ENCODE measurements around the gene ACTA2.

The ACTA2 gene

DNA sequence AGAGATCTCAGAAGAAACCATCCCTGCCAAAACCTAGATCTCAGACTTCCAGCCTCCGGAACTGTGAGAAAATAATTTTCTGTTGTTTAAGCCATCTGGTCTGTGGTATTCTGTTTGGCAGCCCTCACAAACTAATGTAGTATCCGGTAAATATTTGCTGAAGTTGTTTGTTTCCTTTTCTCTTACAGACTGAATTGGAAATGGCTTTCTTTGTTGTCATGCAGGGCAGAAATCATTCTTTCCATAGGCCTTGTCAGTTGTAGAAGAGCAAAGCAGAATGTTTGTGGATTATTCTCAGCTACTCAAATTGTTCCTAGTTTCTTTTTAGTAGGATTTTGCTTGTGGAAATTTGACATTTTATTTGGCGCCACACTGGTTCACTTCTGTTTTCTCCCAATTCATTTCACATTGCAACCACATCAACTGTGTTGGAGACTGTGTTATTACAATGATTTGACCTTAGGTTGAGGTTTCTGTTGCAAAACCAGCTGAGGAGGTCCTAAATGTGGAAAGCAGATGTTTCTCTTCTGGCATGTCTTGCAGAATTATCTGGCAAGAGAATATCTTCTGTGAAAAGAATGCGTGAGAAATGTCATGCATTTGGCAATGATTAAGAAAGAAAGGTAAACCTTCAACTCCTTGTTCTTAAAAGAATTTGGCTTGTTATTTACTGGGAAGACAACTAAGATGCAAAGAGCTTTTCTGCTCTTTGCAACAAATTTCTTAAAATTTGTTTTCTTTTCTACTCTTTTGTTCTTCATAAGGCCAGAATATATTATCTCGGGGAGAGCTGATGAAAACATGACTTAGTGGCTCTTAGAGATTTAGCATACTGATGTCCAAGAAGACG lies 25.8 kb downstream of the ACTA2 start:
- DNase-seq (ENCODE audit: extremely low read depth, low read depth) = peak; percentile 93
- no peak overlapping the region for H3K4me3 ChIP-seq (replicated peaks; ENCODE audit: low read depth, low read length)
- TF ChIP-seq, protein P1, sequence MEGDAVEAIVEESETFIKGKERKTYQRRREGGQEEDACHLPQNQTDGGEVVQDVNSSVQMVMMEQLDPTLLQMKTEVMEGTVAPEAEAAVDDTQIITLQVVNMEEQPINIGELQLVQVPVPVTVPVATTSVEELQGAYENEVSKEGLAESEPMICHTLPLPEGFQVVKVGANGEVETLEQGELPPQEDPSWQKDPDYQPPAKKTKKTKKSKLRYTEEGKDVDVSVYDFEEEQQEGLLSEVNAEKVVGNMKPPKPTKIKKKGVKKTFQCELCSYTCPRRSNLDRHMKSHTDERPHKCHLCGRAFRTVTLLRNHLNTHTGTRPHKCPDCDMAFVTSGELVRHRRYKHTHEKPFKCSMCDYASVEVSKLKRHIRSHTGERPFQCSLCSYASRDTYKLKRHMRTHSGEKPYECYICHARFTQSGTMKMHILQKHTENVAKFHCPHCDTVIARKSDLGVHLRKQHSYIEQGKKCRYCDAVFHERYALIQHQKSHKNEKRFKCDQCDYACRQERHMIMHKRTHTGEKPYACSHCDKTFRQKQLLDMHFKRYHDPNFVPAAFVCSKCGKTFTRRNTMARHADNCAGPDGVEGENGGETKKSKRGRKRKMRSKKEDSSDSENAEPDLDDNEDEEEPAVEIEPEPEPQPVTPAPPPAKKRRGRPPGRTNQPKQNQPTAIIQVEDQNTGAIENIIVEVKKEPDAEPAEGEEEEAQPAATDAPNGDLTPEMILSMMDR (IDR thresholded peaks at IDR 0.05; ENCODE audit: low read depth, low read length, missing control alignments) = no peak

DNA sequence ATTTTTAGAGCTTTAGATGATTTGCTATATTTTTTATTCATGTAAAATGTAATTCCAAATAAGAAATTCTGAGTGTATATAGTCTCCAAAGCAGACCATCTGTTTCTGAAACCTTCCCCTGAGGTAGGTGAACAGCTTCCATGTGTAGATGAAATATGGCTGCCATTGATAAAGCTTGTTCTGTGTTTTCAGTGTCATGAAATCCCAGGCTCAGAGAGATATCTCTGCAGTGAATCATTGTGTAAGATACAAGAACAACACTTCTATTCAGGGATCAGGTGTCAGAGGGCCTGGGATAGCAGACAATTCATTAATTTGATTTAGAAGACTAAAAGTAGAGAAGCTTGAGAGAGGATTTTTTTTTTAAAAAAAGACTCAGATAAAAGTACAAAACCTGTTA lies 29.1 kb downstream of the ACTA2 start:
- no peak for DNase-seq (ENCODE audit: extremely low read depth, low read depth)
- H3K4me3 ChIP-seq (replicated peaks; ENCODE audit: low read depth, low read length) = no peak overlapping the region
- TF ChIP-seq, protein P1 (IDR thresholded peaks at IDR 0.05; ENCODE audit: low read depth, low read length, missing control alignments) = no peak

DNA sequence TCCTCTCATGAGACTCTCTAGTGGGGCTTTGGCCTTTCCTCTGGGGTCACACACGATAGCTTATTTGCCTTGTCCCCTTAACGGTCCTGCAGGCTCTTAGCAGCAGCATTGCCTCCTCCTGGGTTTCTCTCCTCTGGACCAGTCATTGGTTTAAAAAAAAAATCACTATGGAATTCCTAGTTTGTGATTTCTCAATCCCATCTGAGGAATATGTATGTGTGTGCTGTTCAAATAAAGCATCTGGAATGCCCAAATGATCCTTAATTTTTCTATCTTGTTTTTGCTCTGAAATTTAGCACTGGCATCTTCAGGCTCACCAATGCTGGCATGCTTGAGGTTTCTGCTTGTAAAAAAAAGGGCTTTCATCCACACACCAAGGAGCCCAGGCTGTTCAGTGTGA lies 30.5 kb downstream of the ACTA2 start:
- TF ChIP-seq, protein P1 (IDR thresholded peaks at IDR 0.05; ENCODE audit: low read depth, low read length, missing control alignments) = no peak
- DNase-seq (ENCODE audit: extremely low read depth, low read depth) = no peak
- no peak overlapping the region for H3K4me3 ChIP-seq (replicated peaks; ENCODE audit: low read depth, low read length)

DNA sequence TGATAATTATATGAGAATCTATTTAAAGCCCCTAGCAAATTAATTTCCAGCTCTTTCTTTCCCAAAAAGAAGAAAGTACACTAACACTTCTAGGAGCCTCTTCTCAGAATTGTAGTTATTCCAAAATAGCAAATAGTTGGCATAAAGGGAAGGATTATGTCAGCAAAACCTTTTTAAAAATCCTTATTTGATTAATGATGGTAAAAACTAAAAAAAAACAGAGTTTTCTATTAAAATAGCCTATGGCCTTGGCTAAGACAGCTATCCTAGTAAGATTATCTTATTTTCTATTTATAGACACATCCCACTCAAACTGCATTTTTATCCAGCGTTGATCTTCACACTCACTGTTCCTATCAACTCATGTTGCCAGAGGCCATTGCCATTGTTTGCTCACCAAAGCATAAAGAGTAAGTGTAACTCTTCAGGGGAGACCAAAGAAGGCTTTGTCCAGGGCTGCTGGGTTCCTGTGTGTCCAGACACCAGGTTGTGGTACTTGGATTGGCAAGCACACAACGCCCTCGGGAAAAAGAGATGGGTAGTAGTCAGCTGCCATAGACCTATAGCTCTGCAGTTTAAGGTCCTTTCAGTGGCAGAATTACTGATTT lies 31.5 kb downstream of the ACTA2 start:
- no peak for DNase-seq (ENCODE audit: extremely low read depth, low read depth)
- TF ChIP-seq, protein P1 (IDR thresholded peaks at IDR 0.05; ENCODE audit: low read depth, low read length, missing control alignments) = no peak

DNA sequence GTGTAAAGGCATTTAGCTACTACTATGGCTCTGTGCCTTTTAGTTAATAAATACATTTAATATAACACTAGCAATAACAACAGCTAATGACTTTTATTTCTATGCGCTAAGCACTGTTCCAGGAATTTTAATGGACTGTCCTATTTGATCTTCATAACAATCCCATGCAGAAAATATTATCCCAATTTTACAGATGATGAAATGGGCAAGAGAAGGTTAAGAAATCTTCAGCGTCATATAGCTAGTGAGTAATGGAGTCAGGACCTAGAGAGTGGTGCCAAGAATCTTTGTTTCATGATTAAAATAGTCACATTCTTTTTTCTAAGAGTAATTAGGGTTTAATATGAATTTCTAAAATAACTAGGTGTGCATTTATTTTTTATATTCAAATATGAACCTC lies 32.4 kb downstream of the ACTA2 start:
- TF ChIP-seq, protein P1 (IDR thresholded peaks at IDR 0.05; ENCODE audit: low read depth, low read length, missing control alignments) = no peak
- H3K4me3 ChIP-seq (replicated peaks; ENCODE audit: low read depth, low read length) = no peak overlapping the region
- no peak for DNase-seq (ENCODE audit: extremely low read depth, low read depth)

More for the DNA sequence above, 31.5 kb downstream of the ACTA2 start:
- H3K4me3 ChIP-seq (replicated peaks; ENCODE audit: low read depth, low read length) = no peak overlapping the region

DNA sequence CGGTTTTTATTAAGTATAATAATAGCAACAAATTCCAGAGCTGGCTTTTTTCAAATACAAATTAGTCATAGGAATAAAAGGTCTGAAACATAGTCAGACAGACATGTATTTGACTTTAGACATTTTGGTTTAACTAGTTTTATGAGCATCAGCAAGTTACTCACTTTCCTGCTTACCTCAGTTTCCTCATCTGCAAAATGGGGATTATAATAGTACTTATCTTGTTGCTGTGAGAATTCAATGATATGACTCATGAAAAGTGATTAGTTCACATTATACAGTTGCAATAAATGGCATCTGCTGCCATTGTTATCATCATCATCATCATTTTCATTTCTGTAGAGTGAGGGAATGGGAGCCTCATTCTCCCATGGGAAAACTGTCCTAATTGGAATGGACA lies 33.5 kb downstream of the ACTA2 start:
- no peak for DNase-seq (ENCODE audit: extremely low read depth, low read depth)
- no peak overlapping the region for H3K4me3 ChIP-seq (replicated peaks; ENCODE audit: low read depth, low read length)
- TF ChIP-seq, protein P1 (IDR thresholded peaks at IDR 0.05; ENCODE audit: low read depth, low read length, missing control alignments) = no peak

All from HFF-Myc (cell line).